ENCODE results near the gene FGF11.
A peak's percentile ranks its signal among the peaks of the same experiment; 100 is the strongest.

FGF11 gene

DNA sequence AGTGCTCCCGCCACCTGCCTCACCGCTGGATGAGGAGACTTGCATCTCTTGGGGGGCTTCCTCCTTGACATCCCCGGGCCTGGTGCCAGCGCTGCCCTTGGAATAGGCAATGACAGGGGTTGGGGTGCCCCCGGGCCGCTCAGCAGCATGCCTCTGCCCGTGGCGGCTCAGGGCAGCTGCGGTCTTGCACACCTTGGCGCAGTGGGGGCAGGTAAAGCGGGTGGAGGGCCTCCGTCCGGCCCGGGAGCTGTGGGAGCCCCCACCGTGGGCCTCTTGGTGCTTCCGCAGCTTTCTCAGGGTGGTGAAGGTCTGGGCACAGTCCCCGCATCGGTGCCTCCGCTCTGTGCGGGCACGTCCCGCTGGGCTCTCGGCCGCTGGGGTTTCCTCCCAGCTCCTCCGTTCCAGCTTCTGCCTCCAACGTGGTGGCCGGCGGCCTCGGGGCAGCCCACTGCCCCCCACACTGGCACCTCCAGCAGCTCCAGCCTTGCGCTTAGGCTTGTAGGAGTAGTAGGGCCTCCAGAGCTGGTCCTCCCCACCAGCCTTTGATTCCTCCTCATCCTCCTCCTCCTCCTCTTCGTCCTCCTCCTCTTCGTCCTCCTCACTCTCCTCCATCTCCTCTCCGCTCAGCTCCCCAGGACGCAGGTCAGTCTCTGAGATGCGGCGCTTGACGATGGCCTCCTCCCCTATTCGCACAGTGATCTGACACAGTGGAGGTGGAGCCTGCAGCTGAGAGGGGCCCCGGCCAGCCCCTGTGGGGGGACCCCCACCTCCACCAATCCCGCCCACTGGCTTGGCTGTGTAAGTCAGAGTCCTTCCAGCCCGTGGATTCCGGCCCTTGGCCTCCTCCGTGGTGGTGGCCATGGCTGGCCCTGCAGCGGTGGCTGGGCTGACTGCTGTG is 23.4 kb downstream of the FGF11 start:
- ChIA-PET CTCF (interaction anchor here (1.2 to 2.4 kb wide), 3 partner anchors 13 to 26 kb away, joined by 5 to 20 read pairs (median 6); partner anchors contain the start of gene ZBTB4), POLR2A (interaction anchor here (1.1 to 3.3 kb wide), 4 partner anchors 10 to 22 kb away, joined by 3 to 12 read pairs (median 5); partner anchors contain the start of gene POLR2A)
- 97% methylated on average over 38 of the region's 44 CpGs for WGBS (ENCODE audit: insufficient coverage)
- H3K9me3 ChIP-seq (ENCODE audit: control extremely low read depth in 1 of 5, control insufficient read depth in 4 of 5, insufficient read depth in 2 of 5, low read depth in 1 of 5, low read length in 4 of 5) = no peaks in the 10 kb centered on the region
- H3K27me3 ChIP-seq (replicated peaks in 2 of 5; ENCODE audit: control insufficient read depth in 4 of 5, insufficient read depth in 5 of 5, low read length in 4 of 5) = no peaks in the 10 kb centered on the region
- H3K4me1 ChIP-seq (ENCODE audit: control extremely low read depth in 1 of 4, control insufficient read depth in 4 of 4, insufficient read depth in 4 of 4, low read length in 3 of 4) = peaks cover 2 to 13% (median 11%) of the 10 kb centered on the region in 4 experiments
- no peak for DNase-seq
- no peak overlapping the region for H3K4me3 ChIP-seq (ENCODE audit: control insufficient read depth in 1 of 7, extremely low read depth in 1 of 7, insufficient read depth in 4 of 7, low read depth in 2 of 7, low read length in 6 of 7)
- no peak overlapping the region for H3K27ac ChIP-seq (ENCODE audit: insufficient read depth in 1 of 2, low read depth in 1 of 2, low read length in 2 of 2, poor library complexity in 1 of 2, severe bottlenecking in 2 of 2)
- H3K36me3 ChIP-seq (ENCODE audit: control insufficient read depth in 4 of 4, insufficient read depth in 4 of 4, low read length in 3 of 4) = peaks cover 0 to 51% (median 32%) of the 10 kb centered on the region in 4 experiments

DNA sequence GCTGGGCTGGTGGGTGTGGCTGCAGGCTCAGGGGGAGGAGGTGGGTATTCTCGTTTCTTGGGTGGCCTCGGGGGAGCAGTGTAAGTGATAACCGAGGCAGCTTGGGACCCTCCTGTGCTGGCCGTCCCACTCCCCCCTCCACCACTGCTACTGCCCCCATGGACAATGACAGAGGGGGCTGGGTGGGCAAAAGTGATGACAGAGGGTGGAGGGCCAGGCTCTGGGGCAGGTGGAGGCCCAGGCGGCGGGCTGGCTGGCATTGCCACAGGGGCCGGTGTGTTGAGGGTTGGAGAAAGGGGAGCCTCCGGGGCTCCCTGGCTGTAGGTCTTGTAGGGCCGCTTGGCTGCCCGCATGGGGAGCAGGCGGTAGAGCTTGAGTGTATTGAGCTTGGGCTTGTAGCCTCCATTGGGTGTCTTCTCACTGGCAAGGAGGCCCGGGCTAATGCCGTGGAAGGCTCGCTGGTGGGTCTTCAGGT is 24.1 kb downstream of the FGF11 start:
- ChIA-PET POLR2A (interaction anchor here (1.2 to 3.3 kb wide), 2 partner anchors 13 to 15 kb away, joined by 3 to 12 read pairs; partner anchors contain the start of gene ZBTB4), CTCF (interaction anchor here (1.2 to 1.9 kb wide), 2 partner anchors 16 to 27 kb away, joined by 5 to 6 read pairs; partner anchors contain the start of gene ZBTB4)
- WGBS (ENCODE audit: insufficient coverage) = 99% methylated on average over 12 of the region's 14 CpGs
- Histone ChIP-seq H3K27me3 (replicated peaks in 2 of 5; ENCODE audit: control insufficient read depth in 4 of 5, insufficient read depth in 5 of 5, low read length in 4 of 5) (no peaks in the 10 kb centered on the region), H3K4me3 (ENCODE audit: control insufficient read depth in 1 of 7, extremely low read depth in 1 of 7, insufficient read depth in 4 of 7, low read depth in 2 of 7, low read length in 6 of 7) (no peak overlapping the region), H3K27ac (ENCODE audit: insufficient read depth in 1 of 2, low read depth in 1 of 2, low read length in 2 of 2, poor library complexity in 1 of 2, severe bottlenecking in 2 of 2) (no peak overlapping the region), H3K4me1 (ENCODE audit: control extremely low read depth in 1 of 4, control insufficient read depth in 4 of 4, insufficient read depth in 4 of 4, low read length in 3 of 4) (peaks cover 2 to 15% (median 13%) of the 10 kb centered on the region in 4 experiments), H3K36me3 (ENCODE audit: control insufficient read depth in 4 of 4, insufficient read depth in 4 of 4, low read length in 3 of 4) (peaks cover 0 to 54% (median 32%) of the 10 kb centered on the region in 4 experiments), H3K9me3 (ENCODE audit: control extremely low read depth in 1 of 5, control insufficient read depth in 4 of 5, insufficient read depth in 2 of 5, low read depth in 1 of 5, low read length in 4 of 5) (no peaks in the 10 kb centered on the region)
- no peak for DNase-seq

DNA sequence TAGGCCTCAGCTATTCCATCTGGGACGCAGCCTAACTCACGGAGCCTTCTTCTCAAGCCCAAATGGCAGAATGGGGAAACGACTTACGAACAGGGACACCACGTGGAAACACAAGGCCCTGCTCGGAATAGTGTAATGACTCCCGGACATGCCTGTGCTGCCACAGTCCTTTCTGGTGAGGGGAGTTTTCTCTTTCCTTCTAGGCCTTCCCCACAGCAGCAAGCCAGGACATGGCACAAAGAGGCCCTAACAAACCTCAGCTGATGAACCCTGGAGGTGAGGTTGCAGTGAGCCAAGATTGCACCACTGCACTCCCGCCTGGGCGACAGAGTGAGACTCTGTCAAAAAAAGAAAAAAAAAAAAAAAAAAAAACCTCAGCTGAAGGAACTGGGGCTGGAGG is 24.8 kb downstream of the FGF11 start:
- H3K27ac ChIP-seq (ENCODE audit: insufficient read depth in 1 of 2, low read depth in 1 of 2, low read length in 2 of 2, poor library complexity in 1 of 2, severe bottlenecking in 2 of 2) = no peak overlapping the region
- H3K36me3 ChIP-seq (ENCODE audit: control insufficient read depth in 4 of 4, insufficient read depth in 4 of 4, low read length in 3 of 4) = peaks cover 0 to 58% (median 31%) of the 10 kb centered on the region in 4 experiments
- H3K4me3 ChIP-seq (ENCODE audit: control insufficient read depth in 1 of 7, extremely low read depth in 1 of 7, insufficient read depth in 4 of 7, low read depth in 2 of 7, low read length in 6 of 7) = no peak overlapping the region
- ChIA-PET CTCF (interaction anchor here (0.8 to 1.9 kb wide), 2 partner anchors 15 to 97 kb away, joined by 3 to 6 read pairs; partner anchors contain the start of genes SENP3 and ZBTB4), POLR2A (interaction anchor here (1.2 kb wide), 2 partner anchors 15 to 20 kb away, joined by 3 read pairs; partner anchors contain the start of gene ZBTB4)
- no peaks in the 10 kb centered on the region for H3K27me3 ChIP-seq (replicated peaks in 2 of 5; ENCODE audit: control insufficient read depth in 4 of 5, insufficient read depth in 5 of 5, low read length in 4 of 5)
- 90% methylated on average over 9 of the region's 9 CpGs for WGBS (ENCODE audit: insufficient coverage)
- no peak for DNase-seq
- peaks cover 2 to 15% (median 13%) of the 10 kb centered on the region in 4 experiments for H3K4me1 ChIP-seq (ENCODE audit: control extremely low read depth in 1 of 4, control insufficient read depth in 4 of 4, insufficient read depth in 4 of 4, low read length in 3 of 4)
- H3K9me3 ChIP-seq (ENCODE audit: control extremely low read depth in 1 of 5, control insufficient read depth in 4 of 5, insufficient read depth in 2 of 5, low read depth in 1 of 5, low read length in 4 of 5) = no peaks in the 10 kb centered on the region

DNA sequence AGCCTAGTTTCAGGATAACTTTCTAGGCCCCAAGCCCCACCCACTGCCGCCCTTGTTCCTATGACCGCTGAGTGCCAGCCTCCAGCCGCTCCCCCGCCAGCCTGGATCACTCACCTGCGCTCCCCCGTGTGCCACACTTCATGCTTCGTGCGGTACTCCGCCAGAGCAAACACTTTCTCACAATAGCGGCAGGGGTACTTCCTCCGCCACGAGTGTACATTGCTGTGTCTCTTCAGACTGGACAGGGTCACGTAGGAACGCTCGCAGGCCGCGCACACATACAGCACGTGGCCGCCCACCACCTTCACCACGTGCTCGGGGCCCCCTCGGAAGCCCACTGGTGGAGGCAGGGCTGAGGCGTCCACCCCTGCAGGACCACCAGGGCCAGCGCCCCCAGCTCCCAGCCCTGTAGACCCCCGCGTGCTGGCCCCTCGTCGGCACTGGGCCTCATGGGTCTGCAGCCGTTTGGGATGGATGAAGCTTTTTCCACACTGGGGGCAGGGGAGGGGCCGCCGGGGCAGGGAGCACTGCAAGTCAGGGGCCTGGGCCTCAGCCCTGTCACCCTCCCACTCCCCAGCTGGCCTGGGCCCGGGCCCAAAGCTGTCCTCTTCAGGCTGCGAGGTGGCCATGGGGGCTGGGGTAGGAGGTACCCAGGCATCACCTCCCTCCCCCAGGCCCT is 26.4 kb downstream of the FGF11 start:
- Histone ChIP-seq H3K4me1 (ENCODE audit: control extremely low read depth in 1 of 4, control insufficient read depth in 4 of 4, insufficient read depth in 4 of 4, low read length in 3 of 4) (peaks cover 2 to 15% (median 13%) of the 10 kb centered on the region in 4 experiments), H3K4me3 (ENCODE audit: control insufficient read depth in 1 of 7, extremely low read depth in 1 of 7, insufficient read depth in 4 of 7, low read depth in 2 of 7, low read length in 6 of 7) (no peak overlapping the region), H3K27me3 (replicated peaks in 2 of 5; ENCODE audit: control insufficient read depth in 4 of 5, insufficient read depth in 5 of 5, low read length in 4 of 5) (no peaks in the 10 kb centered on the region), H3K9me3 (ENCODE audit: control extremely low read depth in 1 of 5, control insufficient read depth in 4 of 5, insufficient read depth in 2 of 5, low read depth in 1 of 5, low read length in 4 of 5) (no peaks in the 10 kb centered on the region), H3K36me3 (ENCODE audit: control insufficient read depth in 4 of 4, insufficient read depth in 4 of 4, low read length in 3 of 4) (peaks cover 0 to 58% (median 30%) of the 10 kb centered on the region in 4 experiments), H3K27ac (ENCODE audit: insufficient read depth in 1 of 2, low read depth in 1 of 2, low read length in 2 of 2, poor library complexity in 1 of 2, severe bottlenecking in 2 of 2) (no peak overlapping the region)
- no peak for DNase-seq
- ChIA-PET POLR2A (interaction anchor here (0.6 to 1.4 kb wide), 4 partner anchors 10 to 21 kb away, joined by 3 to 5 read pairs (median 4); partner anchors contain the start of genes CHRNB1 and ZBTB4), CTCF (interaction anchor here (0.6 to 2.0 kb wide), 5 partner anchors 8 to 110 kb away, joined by 3 to 7 read pairs (median 3); no protein-coding TSS in a partner anchor)
- WGBS (ENCODE audit: insufficient coverage) = 95% methylated on average over 21 of the region's 33 CpGs

DNA sequence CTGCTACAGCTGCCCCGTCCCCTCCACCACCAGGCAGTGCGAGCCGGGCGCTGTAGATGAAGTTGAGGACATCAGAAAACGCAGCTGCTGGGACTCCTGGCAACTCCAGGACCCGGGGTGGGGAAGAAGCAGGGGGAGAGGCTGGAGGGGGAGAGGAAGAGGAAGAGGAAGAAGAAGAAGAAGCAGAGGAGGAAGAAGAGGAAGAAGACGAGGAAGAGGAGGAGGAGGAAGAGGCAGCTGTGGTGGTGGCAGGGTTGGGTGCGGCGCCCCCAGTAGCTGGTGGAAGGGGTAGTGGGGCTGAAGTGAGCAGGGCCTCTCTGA is 27.0 kb downstream of the FGF11 start:
- Histone ChIP-seq H3K4me1 (ENCODE audit: control extremely low read depth in 1 of 4, control insufficient read depth in 4 of 4, insufficient read depth in 4 of 4, low read length in 3 of 4) (peaks cover 2 to 16% (median 13%) of the 10 kb centered on the region in 4 experiments), H3K36me3 (ENCODE audit: control insufficient read depth in 4 of 4, insufficient read depth in 4 of 4, low read length in 3 of 4) (peaks cover 0 to 53% (median 30%) of the 10 kb centered on the region in 4 experiments), H3K27me3 (replicated peaks in 2 of 5; ENCODE audit: control insufficient read depth in 4 of 5, insufficient read depth in 5 of 5, low read length in 4 of 5) (no peaks in the 10 kb centered on the region), H3K4me3 (ENCODE audit: control insufficient read depth in 1 of 7, extremely low read depth in 1 of 7, insufficient read depth in 4 of 7, low read depth in 2 of 7, low read length in 6 of 7) (no peak overlapping the region), H3K27ac (ENCODE audit: insufficient read depth in 1 of 2, low read depth in 1 of 2, low read length in 2 of 2, poor library complexity in 1 of 2, severe bottlenecking in 2 of 2) (no peak overlapping the region), H3K9me3 (ENCODE audit: control extremely low read depth in 1 of 5, control insufficient read depth in 4 of 5, insufficient read depth in 2 of 5, low read depth in 1 of 5, low read length in 4 of 5) (no peaks in the 10 kb centered on the region)
- POLR2A ChIA-PET = interaction anchor here (1.0 to 1.4 kb wide), 4 partner anchors 8 to 13 kb away, joined by 4 to 5 read pairs (median 5); partner anchors contain the start of gene ZBTB4
- CTCF ChIA-PET = interaction anchor here (0.6 to 2.0 kb wide), 6 partner anchors 9 to 111 kb away, joined by 3 to 7 read pairs (median 4); no protein-coding TSS in a partner anchor
- over 99% methylated on average over 9 of the region's 9 CpGs for WGBS (ENCODE audit: insufficient coverage)
- no peak for DNase-seq

DNA sequence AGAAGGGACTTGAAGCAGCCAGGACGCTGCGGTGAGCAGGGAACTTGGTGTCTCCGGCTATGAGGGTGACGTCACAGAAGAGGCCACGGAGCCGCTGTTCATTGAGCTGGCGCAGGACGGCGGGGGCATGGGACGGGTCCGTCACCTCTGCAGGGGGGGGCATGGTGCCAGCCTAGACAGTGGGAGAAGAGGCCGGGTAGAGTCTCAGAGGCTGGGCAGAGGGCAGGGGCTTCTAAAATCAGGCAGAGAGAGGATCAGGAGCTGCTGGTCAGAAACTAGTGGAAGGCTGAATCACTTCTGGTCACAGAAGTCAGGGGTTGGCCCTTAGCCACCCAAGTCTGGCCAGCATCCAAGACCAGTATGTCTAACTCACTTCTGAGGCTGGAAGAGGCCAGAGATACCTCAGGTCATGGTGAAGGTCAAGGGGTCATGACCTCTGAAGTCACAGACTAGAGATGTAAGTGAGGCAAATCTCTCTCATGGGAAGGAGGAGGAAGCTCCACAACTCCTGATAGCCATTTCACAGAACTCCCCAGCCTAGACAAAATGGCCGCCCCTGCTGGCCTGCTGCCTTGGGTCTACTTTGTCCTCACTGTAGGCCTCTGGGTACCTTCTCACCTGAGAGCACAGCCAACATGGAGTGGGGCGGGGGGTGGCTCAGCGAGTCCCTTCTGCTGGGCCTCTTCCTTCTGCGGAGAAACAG is 27.5 kb downstream of the FGF11 start:
- ChIA-PET POLR2A (interaction anchor here (0.7 to 1.4 kb wide), 5 partner anchors 8 to 20 kb away, joined by 3 to 5 read pairs (median 5); partner anchors contain the start of gene ZBTB4), CTCF (interaction anchor here (0.8 to 2.0 kb wide), 9 partner anchors 9 to 111 kb away, joined by 3 to 7 read pairs (median 3); partner anchors contain the start of gene SPEM2)
- 82% methylated on average over 14 of the region's 16 CpGs for WGBS (ENCODE audit: insufficient coverage)
- no peaks in the 10 kb centered on the region for H3K9me3 ChIP-seq (ENCODE audit: control extremely low read depth in 1 of 5, control insufficient read depth in 4 of 5, insufficient read depth in 2 of 5, low read depth in 1 of 5, low read length in 4 of 5)
- H3K36me3 ChIP-seq (ENCODE audit: control insufficient read depth in 4 of 4, insufficient read depth in 4 of 4, low read length in 3 of 4) = peaks cover 0 to 49% (median 26%) of the 10 kb centered on the region in 4 experiments
- no peak overlapping the region for H3K4me3 ChIP-seq (ENCODE audit: control insufficient read depth in 1 of 7, extremely low read depth in 1 of 7, insufficient read depth in 4 of 7, low read depth in 2 of 7, low read length in 6 of 7)
- no peak for DNase-seq
- H3K27ac ChIP-seq (ENCODE audit: insufficient read depth in 1 of 2, low read depth in 1 of 2, low read length in 2 of 2, poor library complexity in 1 of 2, severe bottlenecking in 2 of 2) = peak overlapping the region; percentile 35 to 49
- no peaks in the 10 kb centered on the region for H3K27me3 ChIP-seq (replicated peaks in 2 of 5; ENCODE audit: control insufficient read depth in 4 of 5, insufficient read depth in 5 of 5, low read length in 4 of 5)
- peaks cover 6 to 21% (median 17%) of the 10 kb centered on the region in 4 experiments for H3K4me1 ChIP-seq (ENCODE audit: control extremely low read depth in 1 of 4, control insufficient read depth in 4 of 4, insufficient read depth in 4 of 4, low read length in 3 of 4)

Data from common myeloid progenitor, CD34-positive (primary cell).